ENCODE results near the gene WDFY3.
"Not testable (repeated sequence)": the region's sequence is repeated elsewhere in the genome, so short reads cannot be mapped to it uniquely, and the experiment has no call there.

Gene WDFY3

DNA sequence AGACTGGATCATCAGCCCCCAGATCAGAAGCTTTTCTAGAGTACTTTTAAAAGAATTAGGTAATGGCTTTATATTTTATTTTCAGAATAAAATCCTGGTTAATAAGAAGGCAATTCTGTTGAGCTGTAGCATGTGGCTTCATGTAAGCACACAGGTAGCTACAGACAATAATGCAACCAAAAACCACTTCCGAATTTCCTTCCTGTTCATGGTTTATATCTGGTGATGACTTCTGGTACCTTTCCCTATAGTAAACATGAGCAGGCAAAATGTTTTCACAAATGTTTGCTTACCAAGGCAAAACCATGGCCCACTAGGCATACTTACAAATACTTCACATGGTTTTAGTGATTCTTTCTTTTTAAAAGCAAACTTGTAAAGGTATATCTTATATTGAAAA, 239.0 kb downstream of the WDFY3 start:
- DNase-seq (ENCODE audit: low read depth in 1 of 2, low spot score in 1 of 2), result no peak

DNA sequence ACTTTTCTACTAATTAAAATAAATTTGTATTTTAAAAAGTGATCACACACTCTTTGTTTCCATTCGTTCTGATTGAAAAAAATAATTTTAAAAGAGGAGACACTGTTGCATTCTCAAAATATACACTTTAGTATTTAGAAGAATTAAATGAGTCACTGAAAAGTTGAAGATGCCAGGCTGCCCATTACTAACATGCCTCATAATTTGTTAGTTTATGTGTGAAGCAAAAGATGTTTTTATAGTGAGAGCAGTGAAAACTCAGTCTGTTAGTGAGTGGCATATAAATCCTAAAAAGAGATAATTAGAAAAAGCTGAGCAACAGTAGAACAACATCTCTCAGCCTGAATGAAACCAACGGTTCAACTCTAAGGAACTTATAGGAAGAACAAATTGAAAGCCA, 240.1 kb downstream of the WDFY3 start:
- no peak for DNase-seq (ENCODE audit: low read depth in 1 of 2, low spot score in 1 of 2)

DNA sequence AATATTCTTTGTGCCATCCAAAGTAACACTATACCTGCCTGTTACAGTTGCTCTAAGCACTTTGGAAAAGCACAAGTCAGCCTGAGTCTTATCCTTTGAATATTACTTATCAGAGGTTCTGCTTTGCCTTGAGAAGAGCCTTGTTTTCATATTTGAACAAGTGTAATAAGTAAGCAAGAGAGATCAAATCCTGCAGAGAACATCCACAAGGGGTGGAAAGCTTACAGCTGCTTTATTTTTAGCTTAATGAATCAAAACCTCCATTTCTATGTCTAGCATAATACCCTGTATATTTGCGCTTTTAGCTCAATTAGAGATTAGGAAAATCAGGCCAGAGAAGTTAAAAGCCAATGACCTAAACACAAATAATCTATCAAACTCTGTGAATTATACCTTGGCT, 243.8 kb downstream of the WDFY3 start:
- no peak for DNase-seq (ENCODE audit: low read depth in 1 of 2, low spot score in 1 of 2)

DNA sequence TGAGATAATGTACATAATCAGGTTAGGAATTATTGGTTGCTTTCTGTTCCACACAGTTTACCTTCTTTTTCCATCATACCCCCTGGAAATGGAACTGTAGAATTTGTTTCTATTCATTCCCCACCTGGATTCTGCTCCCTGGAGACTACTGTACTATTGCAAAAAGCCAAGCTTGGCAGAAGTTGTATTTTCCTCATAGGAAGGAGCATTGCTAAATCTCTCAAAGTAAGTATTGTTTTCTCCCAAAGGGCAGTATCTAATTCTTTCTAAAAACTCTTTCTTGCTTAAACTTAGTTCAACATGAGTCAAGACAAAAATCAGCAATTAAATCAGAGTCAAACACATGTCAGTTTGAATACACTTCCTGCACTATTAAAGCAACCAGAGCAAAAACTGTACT, 247.4 kb downstream of the WDFY3 start:
- no peak for DNase-seq (ENCODE audit: low read depth in 1 of 2, low spot score in 1 of 2)

- no peak for DNase-seq (ENCODE audit: low read depth in 1 of 2, low spot score in 1 of 2)
Measured at GRCh38 chr4:84718699-84719098, 247.8 kb downstream of the WDFY3 start.

DNA sequence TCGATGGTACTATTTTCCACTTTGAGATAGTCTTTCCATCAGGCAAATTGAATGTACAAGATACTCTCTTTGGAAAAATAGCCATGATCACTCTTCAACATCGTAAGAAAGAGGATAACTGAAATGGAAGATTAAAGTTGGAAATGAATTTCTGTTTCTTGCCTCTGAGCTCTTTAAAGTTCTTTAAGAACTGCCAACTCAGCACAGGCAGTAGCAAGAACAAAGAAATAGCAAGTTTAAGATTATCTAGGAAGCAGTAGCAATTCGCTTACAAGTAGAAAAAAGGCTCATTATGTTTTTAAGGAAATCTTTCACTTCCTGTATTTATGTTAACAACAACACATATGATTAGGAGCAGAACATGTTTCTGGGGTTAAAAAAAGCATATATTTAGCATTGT, 255.9 kb downstream of the WDFY3 start:
- no peak for DNase-seq (ENCODE audit: low read depth in 1 of 2, low spot score in 1 of 2)

- DNase-seq (ENCODE audit: low read depth in 1 of 2, low spot score in 1 of 2), result no peak
Measured at GRCh38 chr4:84708406-84709135, 257.9 kb downstream of the WDFY3 start.

GRCh38 chr4:84706286-84706685, 260.2 kb downstream of the WDFY3 start:
- no peak for DNase-seq (ENCODE audit: low read depth in 1 of 2, low spot score in 1 of 2)

GRCh38 chr4:84699001-84699671, 267.4 kb downstream of the WDFY3 start:
- no peak for DNase-seq (ENCODE audit: low read depth in 1 of 2, low spot score in 1 of 2)

DNA sequence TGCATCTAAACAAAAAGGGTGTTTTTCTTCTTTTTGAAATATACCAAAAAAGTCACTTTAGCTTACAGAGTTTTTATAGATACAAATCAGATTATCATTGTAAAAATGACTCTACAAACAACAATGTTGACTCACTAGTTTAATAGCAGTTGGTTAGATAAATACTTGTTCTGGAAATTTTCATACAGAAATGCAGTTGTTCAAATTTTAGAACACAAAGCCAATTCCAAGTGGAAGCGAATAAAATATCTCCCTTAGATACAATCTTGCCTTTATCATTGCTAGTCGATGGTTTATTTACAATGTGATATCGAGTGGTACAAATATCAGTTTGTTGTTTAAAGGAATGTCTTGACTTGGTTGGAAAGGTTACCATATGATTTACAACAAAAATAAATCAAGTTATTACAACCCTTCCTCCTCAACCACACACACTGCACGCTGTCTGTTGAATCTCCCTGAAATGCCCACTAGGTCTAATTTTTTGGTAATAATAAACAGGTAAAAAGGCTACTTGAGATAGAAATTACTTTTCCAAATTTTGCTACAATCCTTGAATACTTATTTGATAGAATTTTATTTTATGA, 268.8 kb downstream of the WDFY3 start:
- DNase-seq (ENCODE audit: low read depth in 1 of 2, low spot score in 1 of 2), result no peak

DNA sequence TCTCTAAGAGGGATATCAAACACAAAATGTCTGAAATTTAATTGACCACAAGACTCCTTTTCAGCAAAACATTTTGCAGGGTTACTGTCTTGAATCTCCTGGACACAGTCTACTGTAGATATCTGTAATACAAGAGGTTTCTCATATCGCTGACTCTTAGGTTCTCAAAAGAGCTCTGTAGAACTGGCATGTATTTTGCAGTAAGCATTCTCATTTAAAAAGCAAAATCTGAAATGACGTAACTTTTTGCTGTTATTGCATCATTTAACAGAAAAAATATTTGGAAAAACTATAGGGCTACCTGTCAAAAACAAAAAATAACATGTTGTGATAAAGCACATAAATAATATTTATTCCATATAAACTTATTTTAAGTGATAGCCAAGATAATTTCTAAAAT, 269.3 kb downstream of the WDFY3 start:
- DNase-seq (ENCODE audit: low read depth in 1 of 2, low spot score in 1 of 2), result no peak

GRCh38 chr4:84691800-84692199, 274.7 kb downstream of the WDFY3 start:
- no peak for DNase-seq (ENCODE audit: low read depth in 1 of 2, low spot score in 1 of 2)

DNA sequence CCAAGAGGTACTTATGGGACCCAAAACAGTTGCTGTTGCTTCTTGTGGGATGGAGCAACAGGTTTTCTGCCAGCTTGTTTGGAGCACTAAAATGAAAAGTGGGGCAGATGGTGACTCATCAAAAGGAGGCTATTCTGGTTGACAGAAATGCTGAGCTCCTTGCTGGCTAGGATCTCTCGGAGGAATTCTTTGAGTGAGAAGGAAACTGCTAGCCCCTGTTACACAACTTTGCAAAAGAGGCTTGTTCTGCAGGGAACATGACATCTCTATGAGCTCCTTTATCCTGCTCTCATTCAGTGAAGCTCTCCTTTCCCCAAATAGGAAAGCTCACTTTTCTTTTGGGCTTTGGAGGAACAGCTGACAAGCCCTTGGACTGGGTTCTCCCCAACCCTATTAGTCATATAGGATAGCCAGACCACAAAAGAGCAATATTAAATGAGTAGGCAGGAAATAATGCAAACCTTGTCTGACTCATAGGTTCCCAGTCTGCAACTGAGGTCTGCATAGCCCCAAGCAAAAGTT, 275.3 kb downstream of the WDFY3 start:
- DNase-seq (ENCODE audit: low read depth in 1 of 2, low spot score in 1 of 2), result no peak

- no peak for DNase-seq (ENCODE audit: low read depth in 1 of 2, low spot score in 1 of 2)
Measured at GRCh38 chr4:84690481-84690880, 276.0 kb downstream of the WDFY3 start.

DNA sequence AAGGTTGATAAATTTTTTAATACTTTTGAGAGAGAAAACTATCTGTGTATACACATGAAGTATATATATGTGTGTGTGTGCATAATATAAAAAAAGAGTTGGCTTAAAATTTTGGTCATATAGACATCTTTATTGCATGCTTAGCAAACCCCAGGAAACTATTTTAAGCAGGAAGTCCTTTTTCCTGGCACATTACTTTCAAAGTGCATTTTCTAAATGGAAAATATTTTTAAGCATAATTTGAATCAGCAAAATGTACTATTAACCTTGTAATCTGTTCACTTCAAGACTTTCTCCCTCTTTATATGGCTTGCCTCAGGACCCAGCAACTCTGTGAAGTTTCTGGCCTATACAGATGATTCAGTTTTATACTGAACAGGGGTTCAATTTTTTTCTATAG, 277.3 kb downstream of the WDFY3 start:
- no peak for DNase-seq (ENCODE audit: low read depth in 1 of 2, low spot score in 1 of 2)

- no peak for DNase-seq (ENCODE audit: low read depth in 1 of 2, low spot score in 1 of 2)
Measured at GRCh38 chr4:84688605-84689004, 277.9 kb downstream of the WDFY3 start.

DNA sequence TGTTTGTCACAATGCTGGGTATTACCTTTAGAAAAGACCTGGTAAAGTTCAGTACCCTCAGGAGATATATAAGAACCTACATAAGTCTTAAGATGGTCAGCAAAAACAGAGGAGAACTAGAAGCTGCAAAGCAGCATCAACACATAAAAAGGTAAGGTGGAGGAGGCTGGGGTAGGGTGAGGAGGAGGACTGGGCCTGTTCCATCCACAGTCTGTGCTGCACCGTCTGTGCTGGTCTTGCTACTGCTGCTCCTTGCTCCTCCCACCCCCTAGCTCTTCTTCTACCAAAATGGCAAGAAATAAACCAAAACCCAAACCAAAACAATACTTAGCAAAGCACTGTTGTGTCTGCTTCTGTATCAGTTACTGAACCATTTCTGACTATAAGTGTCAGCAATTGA, 281.4 kb downstream of the WDFY3 start:
- DNase-seq (ENCODE audit: low read depth in 1 of 2, low spot score in 1 of 2), result no peak

DNA sequence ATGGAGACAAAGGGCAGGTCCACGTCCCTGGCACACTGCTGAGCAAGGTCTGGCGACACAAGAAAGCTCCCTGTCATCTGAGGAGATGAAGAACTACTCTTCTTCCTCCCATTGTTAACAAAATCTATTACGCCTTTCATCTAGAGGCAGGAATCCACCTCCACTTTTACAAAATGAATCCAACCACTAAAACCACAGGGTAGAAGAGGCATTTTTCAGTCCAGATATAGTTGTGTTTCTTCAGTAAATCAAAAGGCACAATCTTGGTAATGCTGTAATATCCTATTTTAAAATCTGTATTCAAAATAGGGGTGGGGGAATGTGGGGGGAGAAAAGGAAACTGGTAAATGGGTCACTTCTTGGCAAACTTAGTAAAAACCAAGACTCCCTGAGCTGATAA, 282.1 kb downstream of the WDFY3 start:
- no peak for DNase-seq (ENCODE audit: low read depth in 1 of 2, low spot score in 1 of 2)

DNA sequence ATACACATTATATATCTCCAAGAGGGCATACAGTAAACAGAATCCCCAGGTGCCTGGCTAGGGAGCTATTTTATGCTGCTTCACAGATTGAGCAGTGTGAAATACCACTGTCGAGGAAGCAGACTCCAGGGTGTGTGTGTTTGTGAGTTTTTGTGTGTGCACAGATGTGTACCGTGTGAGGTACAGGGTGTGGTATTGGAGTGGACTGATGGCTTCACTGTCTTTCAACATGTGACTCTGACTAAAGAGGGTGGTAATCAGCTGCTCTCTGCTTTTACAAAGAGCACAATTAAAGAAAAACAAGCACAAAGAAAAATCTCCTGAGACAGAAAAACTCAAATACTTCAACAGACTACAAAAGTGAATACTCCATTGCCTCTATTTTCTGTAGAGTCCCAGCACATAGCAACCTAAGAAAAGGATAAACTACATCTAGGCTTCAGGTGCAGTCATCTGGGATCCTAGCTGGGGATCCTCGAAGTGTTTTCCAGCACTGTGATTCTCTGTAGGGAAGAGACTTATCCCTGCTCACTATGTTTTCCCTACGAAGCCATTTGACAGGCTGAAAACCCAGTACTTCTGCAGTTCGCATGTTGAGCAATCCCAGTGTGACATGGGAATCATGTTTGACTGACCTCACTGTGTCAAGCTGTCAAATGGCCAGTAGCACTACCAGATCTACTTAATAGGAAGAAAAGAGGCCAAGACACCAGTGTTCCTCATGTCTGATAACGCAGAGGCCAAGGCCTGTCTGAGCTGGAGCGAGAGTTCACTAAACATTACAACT, 283.2 kb downstream of the WDFY3 start:
- DNase-seq (ENCODE audit: low read depth in 1 of 2, low spot score in 1 of 2), result no peak

- not testable (repeated sequence) for DNase-seq (ENCODE audit: low read depth in 1 of 2, low spot score in 1 of 2)
Measured at GRCh38 chr4:84682661-84683060, 283.8 kb downstream of the WDFY3 start.

GRCh38 chr4:84681486-84682274, 284.8 kb downstream of the WDFY3 start:
- DNase-seq (ENCODE audit: low read depth in 1 of 2, low spot score in 1 of 2), result no peak

Measured in activated T-helper 1 cell treated with anti-CD3 and anti-CD28 coated beads, Interleukin-2, amount 50 U/mL, for 16 hours (primary cell).